Mesothelial cell of epicardium (in vitro differentiated cells): ENCODE data around the gene CD82. TPM values are rescaled to one million over a fixed set of nuclear protein-coding genes. Genes with fewer than 3 reads are reported as not detected.
"Not testable (repeated sequence)": the region's sequence is repeated elsewhere in the genome, so short reads cannot be mapped to it uniquely, and the experiment has no call there.

ENCODE experiments used
- DNase-seq, 2 experiments: peaks; one replicate each; pipeline ENCODE4 v3.0.0; 2021; ENCODE audit warnings: low spot score in 2 of 2; ENCODE audit not compliant: unreplicated experiment in 2 of 2
- H3K27ac Mint-ChIP-seq: 2 replicates; pipeline ENCODE4 v1.8.0; 2021; ENCODE audit warnings: mixed read lengths
- H3K27me3 Mint-ChIP-seq: 2 replicates; pipeline ENCODE4 v1.8.0; 2021; ENCODE audit warnings: low read depth, mixed read lengths
- H3K36me3 Mint-ChIP-seq: 2 replicates; pipeline ENCODE4 v1.8.0; 2021; ENCODE audit warnings: mixed read lengths
- H3K4me1 Mint-ChIP-seq: 2 replicates; pipeline ENCODE4 v1.8.0; 2021; ENCODE audit warnings: mixed read lengths
- H3K4me3 Mint-ChIP-seq: 2 replicates; pipeline ENCODE4 v1.8.0; 2021; ENCODE audit warnings: mild to moderate bottlenecking, moderate library complexity, mixed read lengths
- H3K9me3 Mint-ChIP-seq: 2 replicates; pipeline ENCODE4 v1.8.0; 2021; ENCODE audit warnings: mixed read lengths
- CTCF ChIP-seq: fragments of 200-600 bp; sonication (generic); IDR thresholded peaks from one replicate; pipeline ENCODE4 v1.5.0; 2021; ENCODE audit warnings: antibody characterized with exemption; ENCODE audit not compliant: unreplicated experiment
- total RNA-seq: library from RNA; stranded (reverse); gene quantifications from 3 replicates; pipeline ENCODE4 v1.2.1, GENCODE V29; 2021

The CD82 gene
- total RNA-seq, 1 donor from 2014 or later = 11.2 TPM

GRCh38 chr11:44551456-44552139, 13.9 kb upstream of the CD82 start:
- Mint-ChIP-seq H3K27ac (no peak overlapping the region), H3K4me3 (no peak overlapping the region), H3K9me3 (peaks cover 10% of the 10 kb centered on the region), H3K4me1 (no peaks in the 10 kb centered on the region), H3K36me3 (no peaks in the 10 kb centered on the region), H3K27me3 (peaks cover 6% of the 10 kb centered on the region)
- DNase-seq = no peak
- no peak for TF ChIP-seq CTCF

- Mint-ChIP-seq H3K4me1 (no peaks in the 10 kb centered on the region), H3K27me3 (peaks cover 4% of the 10 kb centered on the region), H3K36me3 (no peaks in the 10 kb centered on the region), H3K9me3 (peaks cover 10% of the 10 kb centered on the region), H3K27ac (no peak overlapping the region), H3K4me3 (no peak overlapping the region)
- no peak for TF ChIP-seq CTCF
- no peak for DNase-seq
Measured at GRCh38 chr11:44555031-44555800, 10.2 kb upstream of the CD82 start.

- Mint-ChIP-seq H3K4me3 (no peak overlapping the region), H3K27ac (no peak overlapping the region), H3K36me3 (no peaks in the 10 kb centered on the region), H3K4me1 (no peaks in the 10 kb centered on the region), H3K9me3 (peaks cover 6% of the 10 kb centered on the region), H3K27me3 (peaks cover 6% of the 10 kb centered on the region)
- DNase-seq = peak in 1 of 2 experiments; percentile 65
- peak; percentile 61 for TF ChIP-seq CTCF
Measured at GRCh38 chr11:44556735-44557409, 8.6 kb upstream of the CD82 start.

- Mint-ChIP-seq H3K9me3 (peaks cover 5% of the 10 kb centered on the region), H3K27me3 (peaks cover 6% of the 10 kb centered on the region), H3K36me3 (no peaks in the 10 kb centered on the region), H3K4me3 (no peak overlapping the region), H3K27ac (no peak overlapping the region), H3K4me1 (no peaks in the 10 kb centered on the region)
- TF ChIP-seq CTCF = no peak
- no peak for DNase-seq
Measured at GRCh38 chr11:44557464-44557863, 8.0 kb upstream of the CD82 start.

GRCh38 chr11:44559207-44559939, 6.1 kb upstream of the CD82 start:
- no peak for DNase-seq
- H3K27ac Mint-ChIP-seq = no peak overlapping the region
- H3K36me3 Mint-ChIP-seq = no peaks in the 10 kb centered on the region
- peaks cover 14% of the 10 kb centered on the region for H3K4me1 Mint-ChIP-seq
- peaks cover 3% of the 10 kb centered on the region for H3K27me3 Mint-ChIP-seq
- H3K9me3 Mint-ChIP-seq = no peaks in the 10 kb centered on the region
- no peak overlapping the region for H3K4me3 Mint-ChIP-seq
- no peak for TF ChIP-seq CTCF

GRCh38 chr11:44559940-44560300, 5.5 kb upstream of the CD82 start:
- H3K27me3 Mint-ChIP-seq, H3K27ac Mint-ChIP-seq, DNase-seq, H3K9me3 Mint-ChIP-seq, H3K4me3 Mint-ChIP-seq, H3K36me3 Mint-ChIP-seq: not testable (repeated sequence)
- peaks cover 19% of the 10 kb centered on the region for H3K4me1 Mint-ChIP-seq
